ENCODE results near the gene TRAPPC2L. TPM values are rescaled to one million over a fixed set of nuclear protein-coding genes. Genes with fewer than 3 reads are reported as not detected.

TRAPPC2L gene
- total and polyA plus RNA-seq, 2 donors from 2014 or later, result 48.3 to 155 TPM

GRCh38 chr16:88883946-88884345, 27.0 kb downstream of the TRAPPC2L start:
- DNase-seq (no peak), FAIRE-seq (no peak)
- H3K36me3 ChIP-seq (ENCODE audit: control insufficient read depth in 2 of 3, insufficient read depth in 3 of 3, low read length in 3 of 3), result no peaks in the 10 kb centered on the region
- peaks cover 0 to 6% (median 0%) of the 10 kb centered on the region in 3 donors for H3K4me1 ChIP-seq (ENCODE audit: control insufficient read depth in 2 of 3, insufficient read depth in 2 of 3, low read depth in 1 of 3, low read length in 3 of 3)
- H3K9ac ChIP-seq (ENCODE audit: low read length in 3 of 3), result no peak overlapping the region
- no peaks in the 10 kb centered on the region for H3K27me3 ChIP-seq (ENCODE audit: control insufficient read depth, insufficient read depth, low read length)
- no peak for TF ChIP-seq CTCF (IDR thresholded peaks at IDR 0.05; ENCODE audit: borderline replicate concordance, extremely low read depth, insufficient read depth)
- H3K27ac ChIP-seq (ENCODE audit: low read depth in 2 of 2, low read length in 2 of 2), result no peak overlapping the region
- intact Hi-C loops (cut with DNase I), result no loop called here
- H3K9me3 ChIP-seq (ENCODE audit: control insufficient read depth in 2 of 3, insufficient read depth in 1 of 3, low read length in 3 of 3), result no peaks in the 10 kb centered on the region
- no peak overlapping the region for H3K4me3 ChIP-seq (ENCODE audit: low read length in 3 of 3)

- Histone ChIP-seq H3K4me3 (ENCODE audit: low read length in 3 of 3) (no peak overlapping the region), H3K9me3 (ENCODE audit: control insufficient read depth in 2 of 3, insufficient read depth in 1 of 3, low read length in 3 of 3) (no peaks in the 10 kb centered on the region), H3K36me3 (ENCODE audit: control insufficient read depth in 2 of 3, insufficient read depth in 3 of 3, low read length in 3 of 3) (no peaks in the 10 kb centered on the region), H3K9ac (ENCODE audit: low read length in 3 of 3) (no peak overlapping the region), H3K4me1 (ENCODE audit: control insufficient read depth in 2 of 3, insufficient read depth in 2 of 3, low read depth in 1 of 3, low read length in 3 of 3) (peaks cover 0 to 6% (median 0%) of the 10 kb centered on the region in 3 donors), H3K27ac (ENCODE audit: low read depth in 2 of 2, low read length in 2 of 2) (no peak overlapping the region), H3K27me3 (ENCODE audit: control insufficient read depth, insufficient read depth, low read length) (no peaks in the 10 kb centered on the region)
- no peak for DNase-seq
- no peak for FAIRE-seq
- no peak for TF ChIP-seq CTCF (IDR thresholded peaks at IDR 0.05; ENCODE audit: borderline replicate concordance, extremely low read depth, insufficient read depth)
- intact Hi-C loops (cut with DNase I), result no loop called here
Measured at GRCh38 chr16:88884569-88885271, 27.8 kb downstream of the TRAPPC2L start.

GRCh38 chr16:88885693-88886280, 28.9 kb downstream of the TRAPPC2L start:
- no peak overlapping the region for H3K4me3 ChIP-seq (ENCODE audit: low read length in 3 of 3)
- H3K4me1 ChIP-seq (ENCODE audit: control insufficient read depth in 2 of 3, insufficient read depth in 2 of 3, low read depth in 1 of 3, low read length in 3 of 3), result peaks cover 0 to 4% (median 0%) of the 10 kb centered on the region in 3 donors
- intact Hi-C loops (cut with DNase I), result no loop called here
- H3K9ac ChIP-seq (ENCODE audit: low read length in 3 of 3), result no peak overlapping the region
- H3K27ac ChIP-seq (ENCODE audit: low read depth in 2 of 2, low read length in 2 of 2), result no peak overlapping the region
- no peaks in the 10 kb centered on the region for H3K36me3 ChIP-seq (ENCODE audit: control insufficient read depth in 2 of 3, insufficient read depth in 3 of 3, low read length in 3 of 3)
- DNase-seq, result peak in 3 of 5 donors; percentile 34 to 67 (median 37)
- H3K27me3 ChIP-seq (ENCODE audit: control insufficient read depth, insufficient read depth, low read length), result no peaks in the 10 kb centered on the region
- TF ChIP-seq CTCF (IDR thresholded peaks at IDR 0.05; ENCODE audit: borderline replicate concordance, extremely low read depth, insufficient read depth), result no peak
- no peaks in the 10 kb centered on the region for H3K9me3 ChIP-seq (ENCODE audit: control insufficient read depth in 2 of 3, insufficient read depth in 1 of 3, low read length in 3 of 3)
- FAIRE-seq, result no peak
